PC-9 (cell line): Measurements from ENCODE around the gene CPXM2. TPM values are rescaled to one million over a fixed set of nuclear protein-coding genes. Genes with fewer than 3 reads are reported as not detected.

Experiments
- BruUV-seq: library from RNA; stranded (reverse); fragments of 400-500 nt; replicated peaks from 2 replicates; lab custom pipeline; 2021; lab: Mats Ljungman, UMichigan
- CTCF ChIA-PET: fragments of 300-600 bp; sonication (Branson Sonifier 250); formaldehyde crosslinking; loops from one replicate; lab custom pipeline; 2022; ENCODE audit warnings: antibody characterized with exemption; lab: Charles Lee
- POLR2A ChIA-PET: fragments of 300-600 bp; sonication (Branson Sonifier 250); formaldehyde crosslinking; loops from one replicate; lab custom pipeline; 2022; ENCODE audit warnings: antibody characterized with exemption; ENCODE audit not compliant: unreplicated experiment; lab: Charles Lee
- DNase-seq, 2 experiments: peaks; one replicate each; pipeline versions ENCODE4 v3.0.0 to v3.0.0-alpha.2; 2015 to 2022; ENCODE audit warnings: mixed read lengths in 1 of 2
- H2AFZ ChIP-seq: fragments of 200-600 bp; sonication (generic); 2 replicates; pipeline ENCODE4 v1.8.1; 2017; ENCODE audit warnings: antibody characterized with exemption
- H3F3A ChIP-seq: fragments of 200-600 bp; sonication (generic); 2 replicates; pipeline ENCODE4 v1.8.1; 2017; ENCODE audit warnings: antibody characterized with exemption, mild to moderate bottlenecking, low read depth; ENCODE audit not compliant: insufficient read depth
- H3K27ac ChIP-seq: fragments of 200-600 bp; sonication (generic); 2 replicates; pipeline ENCODE4 v1.6.1; 2016; ENCODE audit warnings: mixed run types
- H3K27me3 ChIP-seq: fragments of 200-600 bp; sonication (generic); 2 replicates; pipeline ENCODE4 v1.6.1; 2016; ENCODE audit warnings: low read depth, mixed run types; ENCODE audit not compliant: insufficient read depth
- H3K36me3 ChIP-seq: fragments of 200-600 bp; sonication (generic); 2 replicates; pipeline ENCODE4 v1.6.1; 2016; ENCODE audit warnings: low read depth, mixed run types
- H3K4me1 ChIP-seq: fragments of 200-600 bp; sonication (generic); replicated peaks from 2 replicates; pipeline ENCODE4 v1.6.1; 2016; ENCODE audit warnings: mixed run types; ENCODE audit not compliant: insufficient read depth
- H3K4me2 ChIP-seq: fragments of 200-600 bp; sonication (generic); 2 replicates; pipeline ENCODE4 v1.6.1; 2017; ENCODE audit warnings: mixed run types
- H3K4me3 ChIP-seq: fragments of 200-600 bp; sonication (generic); 2 replicates; pipeline ENCODE4 v1.6.1; 2016; ENCODE audit warnings: mixed run types
- H3K79me2 ChIP-seq: fragments of 200-600 bp; sonication (generic); 2 replicates; pipeline ENCODE4 v1.6.1; 2017; ENCODE audit warnings: low read depth, mixed run types
- H3K9me2 ChIP-seq: fragments of 200-600 bp; sonication (generic); 2 replicates; pipeline ENCODE4 v1.8.1; 2017; ENCODE audit warnings: mild to moderate bottlenecking; ENCODE audit not compliant: insufficient read depth
- H3K9me3 ChIP-seq: fragments of 200-600 bp; sonication (generic); 2 replicates; pipeline ENCODE4 v1.8.1; 2016; ENCODE audit warnings: low read depth; ENCODE audit not compliant: insufficient read depth
- H4K20me1 ChIP-seq: fragments of 200-600 bp; sonication (generic); 2 replicates; pipeline ENCODE4 v1.8.1; 2017; ENCODE audit not compliant: insufficient read depth
- EZH2 ChIP-seq: fragments of 200-600 bp; sonication (generic); IDR thresholded peaks from 2 replicates; pipeline ENCODE4 v1.8.0; 2017; ENCODE audit warnings: antibody characterized with exemption, low read depth
- intact Hi-C: fragments of 100-400 bp; cut with micrococcal nuclease; formaldehyde crosslinking; loops from one replicate; pipeline ENCODE4 v1.10.0; 2022; ENCODE audit not compliant: unreplicated experiment
- total RNA-seq: library from RNA; stranded (reverse); gene quantifications from 2 replicates; pipeline ENCODE4 v1.2.3, GENCODE V29; 2021
- TF ChIP-seq, protein P1 (sequence below): fragments of 200-600 bp; sonication (generic); conservative IDR thresholded peaks from 2 replicates; pipeline ENCODE4 v1.6.1; 2017; ENCODE audit warnings: mixed run types, antibody characterized with exemption, mild to moderate bottlenecking, moderate library complexity

The CPXM2 gene
- total RNA-seq, 1 experiment from 2014 or later: not detected

DNA sequence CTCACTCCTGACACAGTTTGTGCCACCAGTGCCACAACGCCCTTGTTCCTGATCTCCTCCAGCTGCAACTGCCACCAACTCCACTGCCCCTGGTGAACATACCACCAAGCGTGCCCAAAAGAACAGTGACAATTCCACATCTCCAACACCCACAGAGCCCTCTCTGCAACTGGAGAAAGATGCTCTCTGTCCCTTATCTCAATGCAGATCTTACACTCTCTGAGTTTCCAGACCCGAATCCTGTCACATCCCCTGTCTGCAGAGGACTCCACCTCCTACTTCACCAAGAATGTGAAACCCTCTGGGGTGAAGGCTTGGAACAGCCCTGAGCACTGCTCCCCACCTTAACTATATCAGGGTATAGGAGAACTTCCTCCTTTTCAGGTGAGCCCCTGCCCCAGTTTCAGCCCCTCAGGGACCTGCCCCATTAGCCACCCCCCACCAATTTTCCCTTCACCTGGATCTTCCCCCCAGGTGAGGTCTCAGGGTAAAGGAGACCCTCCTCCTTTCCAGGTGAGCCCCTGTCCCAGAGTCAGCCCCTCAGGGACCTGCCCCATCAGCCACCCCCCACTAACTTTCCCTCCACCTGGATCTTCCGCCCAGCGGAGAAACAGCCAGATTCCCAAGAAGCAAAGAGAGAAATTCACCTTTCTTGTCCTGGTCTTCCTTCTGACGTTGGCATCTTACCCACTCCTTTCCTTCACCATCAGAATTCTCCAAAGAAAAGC is 55.0 kb downstream of the CPXM2 start:
- DNase-seq: no peak
- H2AFZ ChIP-seq: no peak overlapping the region
- H4K20me1 ChIP-seq: no peaks in the 10 kb centered on the region
- no peaks in the 10 kb centered on the region for H3F3A ChIP-seq
- H3K9me3 ChIP-seq: no peaks in the 10 kb centered on the region
- no peak overlapping the region for H3K4me3 ChIP-seq
- no peaks in the 10 kb centered on the region for H3K4me1 ChIP-seq
- intact Hi-C loops: no loop called here
- H3K9me2 ChIP-seq: no peaks in the 10 kb centered on the region
- TF ChIP-seq, protein P1, sequence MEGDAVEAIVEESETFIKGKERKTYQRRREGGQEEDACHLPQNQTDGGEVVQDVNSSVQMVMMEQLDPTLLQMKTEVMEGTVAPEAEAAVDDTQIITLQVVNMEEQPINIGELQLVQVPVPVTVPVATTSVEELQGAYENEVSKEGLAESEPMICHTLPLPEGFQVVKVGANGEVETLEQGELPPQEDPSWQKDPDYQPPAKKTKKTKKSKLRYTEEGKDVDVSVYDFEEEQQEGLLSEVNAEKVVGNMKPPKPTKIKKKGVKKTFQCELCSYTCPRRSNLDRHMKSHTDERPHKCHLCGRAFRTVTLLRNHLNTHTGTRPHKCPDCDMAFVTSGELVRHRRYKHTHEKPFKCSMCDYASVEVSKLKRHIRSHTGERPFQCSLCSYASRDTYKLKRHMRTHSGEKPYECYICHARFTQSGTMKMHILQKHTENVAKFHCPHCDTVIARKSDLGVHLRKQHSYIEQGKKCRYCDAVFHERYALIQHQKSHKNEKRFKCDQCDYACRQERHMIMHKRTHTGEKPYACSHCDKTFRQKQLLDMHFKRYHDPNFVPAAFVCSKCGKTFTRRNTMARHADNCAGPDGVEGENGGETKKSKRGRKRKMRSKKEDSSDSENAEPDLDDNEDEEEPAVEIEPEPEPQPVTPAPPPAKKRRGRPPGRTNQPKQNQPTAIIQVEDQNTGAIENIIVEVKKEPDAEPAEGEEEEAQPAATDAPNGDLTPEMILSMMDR: no peak
- TF ChIP-seq EZH2: no peak
- H3K27ac ChIP-seq: no peak overlapping the region
- no TSS peak for BruUV-seq
- ChIA-PET POLR2A (no interaction called here), CTCF (no interaction called here)
- H3K27me3 ChIP-seq: peaks cover 73% of the 10 kb centered on the region
- no peaks in the 10 kb centered on the region for H3K79me2 ChIP-seq
- no peak overlapping the region for H3K4me2 ChIP-seq
- H3K36me3 ChIP-seq: no peaks in the 10 kb centered on the region

DNA sequence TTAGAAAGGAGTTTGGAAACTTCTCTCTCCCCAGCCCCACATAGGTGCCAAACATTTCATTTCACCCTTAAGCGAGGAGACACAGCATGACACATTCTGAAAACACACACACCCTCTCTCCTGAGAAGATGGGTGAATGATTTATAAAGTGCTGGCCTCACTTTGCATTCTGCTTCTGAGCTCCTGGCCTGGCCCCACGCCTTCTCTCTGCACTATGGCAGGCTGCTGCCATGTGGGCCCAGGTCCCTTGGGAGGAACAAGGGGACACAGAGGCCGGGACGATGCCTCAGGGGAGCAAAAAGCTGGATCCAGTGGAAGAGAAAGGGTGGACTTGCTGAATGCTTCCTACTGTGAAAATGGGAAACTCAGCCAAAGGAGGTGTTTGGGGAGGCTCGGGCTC is 56.0 kb downstream of the CPXM2 start:
- Histone ChIP-seq H3K79me2 (no peaks in the 10 kb centered on the region), H3F3A (no peaks in the 10 kb centered on the region), H3K27me3 (peaks cover 64% of the 10 kb centered on the region), H3K27ac (no peak overlapping the region), H3K4me3 (no peak overlapping the region), H3K4me2 (no peak overlapping the region), H3K9me3 (no peaks in the 10 kb centered on the region), H3K36me3 (no peaks in the 10 kb centered on the region), H2AFZ (no peak overlapping the region), H4K20me1 (no peaks in the 10 kb centered on the region), H3K4me1 (no peaks in the 10 kb centered on the region), H3K9me2 (no peaks in the 10 kb centered on the region)
- TF ChIP-seq, protein P1: no peak
- no peak for TF ChIP-seq EZH2
- BruUV-seq: no TSS peak
- ChIA-PET POLR2A (no interaction called here), CTCF (no interaction called here)
- DNase-seq: no peak
- intact Hi-C loops: no loop called here

DNA sequence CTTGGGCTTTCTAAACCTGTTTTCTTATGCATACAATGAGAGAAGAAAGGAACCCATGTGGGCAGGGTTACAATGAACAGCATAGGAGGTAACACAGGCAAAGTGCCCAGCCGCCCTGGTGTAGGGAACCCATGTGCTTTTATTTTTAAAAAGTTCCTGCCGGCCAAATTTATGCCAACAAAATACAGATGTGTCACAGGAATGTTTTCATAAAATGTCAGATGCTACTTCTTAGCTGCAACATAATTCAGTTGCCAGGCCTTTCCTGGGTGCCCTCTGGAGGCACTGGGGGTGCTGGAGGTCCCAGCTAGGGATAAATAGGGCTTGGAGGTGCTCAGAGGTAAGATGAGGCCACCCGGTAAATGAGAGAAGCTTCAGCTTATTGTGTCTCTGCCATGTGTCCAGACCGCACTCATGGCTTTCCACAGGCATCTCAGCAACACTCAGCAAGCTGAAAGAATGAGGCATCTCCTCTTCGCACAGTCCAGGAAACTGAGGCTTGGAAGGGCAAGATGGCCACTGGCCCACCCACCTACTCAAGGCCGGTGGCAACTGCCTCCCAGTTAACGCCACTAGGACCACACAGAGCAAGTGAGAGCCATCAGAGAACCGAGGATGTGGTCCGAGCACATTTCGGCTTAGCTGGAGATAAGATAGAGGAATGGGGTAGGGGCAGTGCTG is 58.3 kb downstream of the CPXM2 start:
- no TSS peak for BruUV-seq
- H3K4me3 ChIP-seq: no peak overlapping the region
- H3K9me2 ChIP-seq: no peaks in the 10 kb centered on the region
- no peaks in the 10 kb centered on the region for H4K20me1 ChIP-seq
- TF ChIP-seq EZH2: no peak
- TF ChIP-seq, protein P1: no peak
- peaks cover 45% of the 10 kb centered on the region for H3K27me3 ChIP-seq
- POLR2A ChIA-PET: no interaction called here
- no peaks in the 10 kb centered on the region for H3F3A ChIP-seq
- CTCF ChIA-PET: interaction anchor here (0.6 kb wide), 1 partner anchor 112 kb away, joined by 4 read pairs; no protein-coding TSS in a partner anchor
- no peak overlapping the region for H3K4me2 ChIP-seq
- intact Hi-C loops: no loop called here
- H3K4me1 ChIP-seq: no peaks in the 10 kb centered on the region
- no peaks in the 10 kb centered on the region for H3K36me3 ChIP-seq
- no peaks in the 10 kb centered on the region for H3K79me2 ChIP-seq
- H3K27ac ChIP-seq: no peak overlapping the region
- no peaks in the 10 kb centered on the region for H3K9me3 ChIP-seq
- H2AFZ ChIP-seq: no peak overlapping the region
- no peak for DNase-seq
